HL-60/S4 treated with retinoic acid at 250 ng/mL for 4 days and 3 days (cell line): ENCODE data around the gene PRKCB.

ENCODE experiments used
- in situ Hi-C: fragments of 300-500 bp; cut with MboI; formaldehyde crosslinking; loops from 2 replicates; pipeline ENCODE4 v1.7.0; 2022; ENCODE audit warnings: low sequenced_read_pairs

Gene PRKCB

GRCh38 chr16:24117680-24118079 lies 281.9 kb downstream of the PRKCB start:
- in situ Hi-C loops: no loop called here

- in situ Hi-C loops: no loop called here
Observed at GRCh38 chr16:24118126-24118821, 282.5 kb downstream of the PRKCB start.

GRCh38 chr16:24119807-24120206 lies 284.0 kb downstream of the PRKCB start:
- in situ Hi-C loops: no loop called here

- in situ Hi-C loops: no loop called here
Observed at GRCh38 chr16:24123275-24123674, 287.5 kb downstream of the PRKCB start.

GRCh38 chr16:24124291-24124690 lies 288.5 kb downstream of the PRKCB start:
- in situ Hi-C loops: no loop called here

GRCh38 chr16:24125214-24125613 lies 289.4 kb downstream of the PRKCB start:
- in situ Hi-C loops: no loop called here

- in situ Hi-C loops: no loop called here
Observed at GRCh38 chr16:24129412-24129918, 293.7 kb downstream of the PRKCB start.

- in situ Hi-C loops: no loop called here
Observed at GRCh38 chr16:24130494-24131085, 294.8 kb downstream of the PRKCB start.

GRCh38 chr16:24131294-24131693 lies 295.5 kb downstream of the PRKCB start:
- in situ Hi-C loops: no loop called here

GRCh38 chr16:24132048-24132796 lies 296.4 kb downstream of the PRKCB start:
- in situ Hi-C loops: no loop called here

GRCh38 chr16:24132797-24133155 lies 297.0 kb downstream of the PRKCB start:
- in situ Hi-C loops: no loop called here

- in situ Hi-C loops: no loop called here
Observed at GRCh38 chr16:24135624-24136565, 300.1 kb downstream of the PRKCB start.

GRCh38 chr16:24138024-24138423 lies 302.2 kb downstream of the PRKCB start:
- in situ Hi-C loops: no loop called here

GRCh38 chr16:24138575-24138974 lies 302.8 kb downstream of the PRKCB start:
- in situ Hi-C loops: no loop called here

- in situ Hi-C loops: no loop called here
Observed at GRCh38 chr16:24139282-24139681, 303.5 kb downstream of the PRKCB start.

GRCh38 chr16:24140730-24141129 lies 304.9 kb downstream of the PRKCB start:
- in situ Hi-C loops: no loop called here

- in situ Hi-C loops: no loop called here
Observed at GRCh38 chr16:24141466-24141865, 305.7 kb downstream of the PRKCB start.

GRCh38 chr16:24141917-24142316 lies 306.1 kb downstream of the PRKCB start:
- in situ Hi-C loops: no loop called here

GRCh38 chr16:24145927-24146326 lies 310.1 kb downstream of the PRKCB start:
- in situ Hi-C loops: no loop called here

GRCh38 chr16:24146518-24146917 lies 310.7 kb downstream of the PRKCB start:
- in situ Hi-C loops: no loop called here

GRCh38 chr16:24149102-24149501 lies 313.3 kb downstream of the PRKCB start:
- in situ Hi-C loops: no loop called here
